Measurements from ENCODE around the gene TAT.
"Not testable (repeated sequence)": the region's sequence is repeated elsewhere in the genome, so short reads cannot be mapped to it uniquely, and the experiment has no call there.

The TAT gene

GRCh38 chr16:71585318-71585703, 8.4 kb upstream of the TAT start:
- no peaks in the 10 kb centered on the region for H3K36me3 ChIP-seq (ENCODE audit: control insufficient read depth, insufficient read depth, low read length)
- no peak for DNase-seq
- H3K27me3 ChIP-seq (replicated peaks; ENCODE audit: control insufficient read depth, insufficient read depth, low read length, poor library complexity, severe bottlenecking) = no peaks in the 10 kb centered on the region
- no peaks in the 10 kb centered on the region for H3K9me3 ChIP-seq (ENCODE audit: control insufficient read depth, low read length)
- H3K4me1 ChIP-seq (ENCODE audit: control insufficient read depth, insufficient read depth, low read length, poor library complexity, severe bottlenecking) = no peaks in the 10 kb centered on the region
- H3K4me3 ChIP-seq (ENCODE audit: insufficient read depth, low read depth, low read length, poor library complexity, severe bottlenecking) = no peak overlapping the region
- no peak overlapping the region for H3K27ac ChIP-seq (ENCODE audit: insufficient read depth, low read length, poor library complexity, severe bottlenecking)

- no peak overlapping the region for H3K4me3 ChIP-seq (ENCODE audit: insufficient read depth, low read depth, low read length, poor library complexity, severe bottlenecking)
- H3K27ac ChIP-seq (ENCODE audit: insufficient read depth, low read length, poor library complexity, severe bottlenecking) = no peak overlapping the region
- H3K36me3 ChIP-seq (ENCODE audit: control insufficient read depth, insufficient read depth, low read length) = no peaks in the 10 kb centered on the region
- no peaks in the 10 kb centered on the region for H3K9me3 ChIP-seq (ENCODE audit: control insufficient read depth, low read length)
- no peaks in the 10 kb centered on the region for H3K27me3 ChIP-seq (replicated peaks; ENCODE audit: control insufficient read depth, insufficient read depth, low read length, poor library complexity, severe bottlenecking)
- no peak for DNase-seq
- H3K4me1 ChIP-seq (ENCODE audit: control insufficient read depth, insufficient read depth, low read length, poor library complexity, severe bottlenecking) = no peaks in the 10 kb centered on the region
These were observed 7.8 kb upstream of the TAT start for GRCh38 chr16:71584543-71585317.

- not testable (repeated sequence) for H3K27ac ChIP-seq (ENCODE audit: insufficient read depth, low read length, poor library complexity, severe bottlenecking)
These were observed 5.6 kb upstream of the TAT start for GRCh38 chr16:71582553-71582848.

GRCh38 chr16:71574702-71575101, 2.2 kb downstream of the TAT start:
- H3K27ac ChIP-seq (ENCODE audit: insufficient read depth, low read length, poor library complexity, severe bottlenecking) = no peak overlapping the region
- no peaks in the 10 kb centered on the region for H3K9me3 ChIP-seq (ENCODE audit: control insufficient read depth, low read length)
- no peaks in the 10 kb centered on the region for H3K27me3 ChIP-seq (replicated peaks; ENCODE audit: control insufficient read depth, insufficient read depth, low read length, poor library complexity, severe bottlenecking)
- no peaks in the 10 kb centered on the region for H3K4me1 ChIP-seq (ENCODE audit: control insufficient read depth, insufficient read depth, low read length, poor library complexity, severe bottlenecking)
- DNase-seq = no peak
- no peak overlapping the region for H3K4me3 ChIP-seq (ENCODE audit: insufficient read depth, low read depth, low read length, poor library complexity, severe bottlenecking)
- H3K36me3 ChIP-seq (ENCODE audit: control insufficient read depth, insufficient read depth, low read length) = no peaks in the 10 kb centered on the region

More at GRCh38 chr16:71582553-71582848, 5.6 kb upstream of the TAT start:
- DNase-seq; H3K9me3 ChIP-seq (ENCODE audit: control insufficient read depth, low read length); H3K4me3 ChIP-seq (ENCODE audit: insufficient read depth, low read depth, low read length, poor library complexity, severe bottlenecking); H3K4me1 ChIP-seq (ENCODE audit: control insufficient read depth, insufficient read depth, low read length, poor library complexity, severe bottlenecking); H3K36me3 ChIP-seq (ENCODE audit: control insufficient read depth, insufficient read depth, low read length); H3K27me3 ChIP-seq (replicated peaks; ENCODE audit: control insufficient read depth, insufficient read depth, low read length, poor library complexity, severe bottlenecking): not testable (repeated sequence)

GRCh38 chr16:71573387-71574094, 3.4 kb downstream of the TAT start:
- no peaks in the 10 kb centered on the region for H3K9me3 ChIP-seq (ENCODE audit: control insufficient read depth, low read length)
- no peak overlapping the region for H3K4me3 ChIP-seq (ENCODE audit: insufficient read depth, low read depth, low read length, poor library complexity, severe bottlenecking)
- no peaks in the 10 kb centered on the region for H3K4me1 ChIP-seq (ENCODE audit: control insufficient read depth, insufficient read depth, low read length, poor library complexity, severe bottlenecking)
- DNase-seq = no peak
- no peaks in the 10 kb centered on the region for H3K36me3 ChIP-seq (ENCODE audit: control insufficient read depth, insufficient read depth, low read length)
- H3K27ac ChIP-seq (ENCODE audit: insufficient read depth, low read length, poor library complexity, severe bottlenecking) = no peak overlapping the region
- no peaks in the 10 kb centered on the region for H3K27me3 ChIP-seq (replicated peaks; ENCODE audit: control insufficient read depth, insufficient read depth, low read length, poor library complexity, severe bottlenecking)

- H3K9me3 ChIP-seq (ENCODE audit: control insufficient read depth, low read length) = no peaks in the 10 kb centered on the region
These were observed 4.3 kb downstream of the TAT start for GRCh38 chr16:71572497-71573116.

GRCh38 chr16:71570144-71570543, 6.7 kb downstream of the TAT start:
- no peak overlapping the region for H3K4me3 ChIP-seq (ENCODE audit: insufficient read depth, low read depth, low read length, poor library complexity, severe bottlenecking)
- no peaks in the 10 kb centered on the region for H3K36me3 ChIP-seq (ENCODE audit: control insufficient read depth, insufficient read depth, low read length)
- no peaks in the 10 kb centered on the region for H3K27me3 ChIP-seq (replicated peaks; ENCODE audit: control insufficient read depth, insufficient read depth, low read length, poor library complexity, severe bottlenecking)
- no peaks in the 10 kb centered on the region for H3K9me3 ChIP-seq (ENCODE audit: control insufficient read depth, low read length)
- no peak overlapping the region for H3K27ac ChIP-seq (ENCODE audit: insufficient read depth, low read length, poor library complexity, severe bottlenecking)
- peaks cover 5% of the 10 kb centered on the region for H3K4me1 ChIP-seq (ENCODE audit: control insufficient read depth, insufficient read depth, low read length, poor library complexity, severe bottlenecking)
- DNase-seq = no peak

More at GRCh38 chr16:71572497-71573116, 4.3 kb downstream of the TAT start:
- Histone ChIP-seq H3K27ac (ENCODE audit: insufficient read depth, low read length, poor library complexity, severe bottlenecking) (no peak overlapping the region), H3K36me3 (ENCODE audit: control insufficient read depth, insufficient read depth, low read length) (no peaks in the 10 kb centered on the region), H3K4me3 (ENCODE audit: insufficient read depth, low read depth, low read length, poor library complexity, severe bottlenecking) (no peak overlapping the region), H3K27me3 (replicated peaks; ENCODE audit: control insufficient read depth, insufficient read depth, low read length, poor library complexity, severe bottlenecking) (no peaks in the 10 kb centered on the region), H3K4me1 (ENCODE audit: control insufficient read depth, insufficient read depth, low read length, poor library complexity, severe bottlenecking) (no peaks in the 10 kb centered on the region)
- no peak for DNase-seq

GRCh38 chr16:71569621-71570020, 7.3 kb downstream of the TAT start:
- no peak for DNase-seq
- Histone ChIP-seq H3K36me3 (ENCODE audit: control insufficient read depth, insufficient read depth, low read length) (no peaks in the 10 kb centered on the region), H3K27ac (ENCODE audit: insufficient read depth, low read length, poor library complexity, severe bottlenecking) (no peak overlapping the region), H3K4me3 (ENCODE audit: insufficient read depth, low read depth, low read length, poor library complexity, severe bottlenecking) (no peak overlapping the region), H3K4me1 (ENCODE audit: control insufficient read depth, insufficient read depth, low read length, poor library complexity, severe bottlenecking) (peaks cover 5% of the 10 kb centered on the region), H3K27me3 (replicated peaks; ENCODE audit: control insufficient read depth, insufficient read depth, low read length, poor library complexity, severe bottlenecking) (no peaks in the 10 kb centered on the region), H3K9me3 (ENCODE audit: control insufficient read depth, low read length) (no peaks in the 10 kb centered on the region)

- DNase-seq = no peak
- Histone ChIP-seq H3K9me3 (ENCODE audit: control insufficient read depth, low read length) (no peaks in the 10 kb centered on the region), H3K4me1 (ENCODE audit: control insufficient read depth, insufficient read depth, low read length, poor library complexity, severe bottlenecking) (peaks cover 5% of the 10 kb centered on the region), H3K36me3 (ENCODE audit: control insufficient read depth, insufficient read depth, low read length) (no peaks in the 10 kb centered on the region), H3K4me3 (ENCODE audit: insufficient read depth, low read depth, low read length, poor library complexity, severe bottlenecking) (no peak overlapping the region), H3K27ac (ENCODE audit: insufficient read depth, low read length, poor library complexity, severe bottlenecking) (no peak overlapping the region), H3K27me3 (replicated peaks; ENCODE audit: control insufficient read depth, insufficient read depth, low read length, poor library complexity, severe bottlenecking) (no peaks in the 10 kb centered on the region)
These were observed 8.3 kb downstream of the TAT start for GRCh38 chr16:71568551-71568950.

- peaks cover 5% of the 10 kb centered on the region for H3K4me1 ChIP-seq (ENCODE audit: control insufficient read depth, insufficient read depth, low read length, poor library complexity, severe bottlenecking)
- no peaks in the 10 kb centered on the region for H3K27me3 ChIP-seq (replicated peaks; ENCODE audit: control insufficient read depth, insufficient read depth, low read length, poor library complexity, severe bottlenecking)
- no peaks in the 10 kb centered on the region for H3K9me3 ChIP-seq (ENCODE audit: control insufficient read depth, low read length)
- no peak overlapping the region for H3K4me3 ChIP-seq (ENCODE audit: insufficient read depth, low read depth, low read length, poor library complexity, severe bottlenecking)
- H3K36me3 ChIP-seq (ENCODE audit: control insufficient read depth, insufficient read depth, low read length) = no peaks in the 10 kb centered on the region
- DNase-seq = no peak
- H3K27ac ChIP-seq (ENCODE audit: insufficient read depth, low read length, poor library complexity, severe bottlenecking) = no peak overlapping the region
These were observed 9.0 kb downstream of the TAT start for GRCh38 chr16:71567931-71568330.
